GM18867 (cell line): ENCODE results near the gene COPS3.

Experiments used
- ATAC-seq: cut with Tn5 transposase; IDR thresholded peaks from one replicate; pipeline ENCODE4 v1.9.1; 2021; ENCODE audit warnings: mild to moderate bottlenecking, moderate library complexity; ENCODE audit not compliant: unreplicated experiment

The COPS3 gene

DNA sequence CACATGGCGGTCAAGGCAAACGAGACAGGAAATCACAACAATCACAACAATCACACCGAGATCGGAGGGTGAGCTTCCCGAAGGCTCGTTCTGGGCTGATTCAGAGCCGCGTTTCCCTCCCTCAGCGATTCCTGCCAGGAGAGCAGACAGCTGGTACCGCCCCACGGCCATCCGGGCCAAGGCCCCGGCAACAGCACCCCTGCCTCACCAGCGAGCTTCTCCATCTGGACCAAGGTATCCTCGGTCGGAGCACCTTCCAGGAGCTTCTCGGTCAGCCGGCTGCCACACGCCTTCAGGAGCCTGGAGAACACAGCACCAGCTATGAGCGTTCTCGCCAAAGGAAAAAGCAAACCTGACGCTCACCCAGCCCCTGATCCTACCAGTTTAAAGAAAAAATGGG is 59.7 kb downstream of the COPS3 start:
- ATAC-seq, result no peak

DNA sequence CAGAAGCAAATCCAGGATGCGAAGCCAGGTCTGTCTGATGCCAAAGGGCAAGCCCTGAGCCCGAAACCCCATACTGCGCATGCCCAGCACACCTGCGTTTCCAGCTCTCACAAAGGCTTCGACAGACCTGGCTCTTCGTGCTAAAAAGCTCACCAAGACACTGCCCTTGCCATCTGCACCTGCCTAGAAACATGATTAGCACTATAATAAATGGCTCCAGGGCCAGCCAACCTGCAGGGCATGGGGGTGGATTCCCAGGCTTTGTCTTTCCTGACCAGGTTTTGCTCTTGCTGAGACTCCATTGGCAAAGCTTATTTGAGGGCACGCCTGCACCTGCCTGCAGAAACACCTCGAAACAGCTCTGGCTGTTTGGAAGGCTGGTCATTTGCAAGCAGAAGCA is 60.5 kb downstream of the COPS3 start:
- no peak for ATAC-seq

- ATAC-seq, result no peak
Observed at GRCh38 chr17:17217995-17218394, 63.1 kb downstream of the COPS3 start.

GRCh38 chr17:17216776-17217175 is 64.3 kb downstream of the COPS3 start:
- ATAC-seq, result no peak

GRCh38 chr17:17216236-17216635 is 64.8 kb downstream of the COPS3 start:
- ATAC-seq, result no peak

DNA sequence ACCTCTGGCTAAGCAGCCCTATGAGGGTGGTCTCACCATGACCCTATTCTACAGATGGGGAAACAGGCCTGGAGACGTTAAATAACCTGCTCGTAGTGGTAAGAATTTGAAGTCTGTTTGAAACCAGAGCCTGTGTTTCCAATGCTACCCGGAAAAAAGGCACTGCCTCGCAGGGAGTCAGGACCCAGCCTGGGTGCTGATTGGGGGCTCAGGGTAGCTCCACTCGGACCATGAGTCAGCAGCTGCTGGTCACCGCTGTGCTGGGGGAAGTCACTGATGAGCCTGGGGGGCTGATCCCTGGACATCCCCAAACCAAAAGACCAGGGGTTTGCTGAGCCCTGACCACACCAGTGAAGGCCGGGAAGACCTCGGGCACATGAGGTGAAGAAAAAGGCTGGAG is 65.5 kb downstream of the COPS3 start:
- no peak for ATAC-seq

DNA sequence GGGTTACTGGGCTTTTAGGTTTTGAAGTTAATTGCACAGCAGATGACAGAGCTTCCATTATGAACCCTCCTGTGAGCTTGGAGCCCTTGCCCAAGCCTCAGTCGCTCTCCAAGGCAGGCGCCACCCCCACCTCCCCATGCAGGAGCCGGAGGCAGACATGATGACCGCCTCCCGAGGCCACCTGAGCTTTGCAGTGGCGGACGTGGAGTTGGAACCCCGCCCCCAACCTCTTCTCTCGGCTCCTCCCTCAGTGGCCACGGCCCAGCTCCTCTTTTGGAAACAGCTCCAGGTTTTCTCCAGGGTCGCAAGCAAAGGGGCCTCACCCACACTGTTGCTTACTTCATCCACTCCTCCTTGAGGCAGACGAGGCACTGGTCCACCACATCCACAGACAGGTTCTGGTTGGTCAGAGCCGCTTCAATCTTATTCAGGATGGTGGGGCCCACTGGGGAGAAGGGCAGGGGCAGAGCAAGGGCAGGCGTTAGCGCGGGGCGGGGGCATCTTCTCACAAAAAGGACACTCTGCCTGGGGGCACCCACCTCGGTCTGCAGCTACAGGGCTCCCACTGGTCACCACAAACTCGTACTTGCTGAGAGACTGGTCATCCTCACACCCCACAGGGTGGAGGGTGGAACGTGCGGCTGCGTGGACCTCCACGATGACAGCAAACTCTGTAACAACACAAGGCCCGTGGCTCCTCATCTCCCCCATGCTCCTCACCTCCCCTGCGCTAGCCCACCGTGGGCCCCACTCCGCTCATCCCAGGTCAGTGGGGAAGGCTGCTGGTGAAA is 66.2 kb downstream of the COPS3 start:
- ATAC-seq, result no peak

- ATAC-seq, result no peak
Observed at GRCh38 chr17:17213775-17214174, 67.3 kb downstream of the COPS3 start.

- ATAC-seq, result no peak
Observed at GRCh38 chr17:17207998-17208397, 73.0 kb downstream of the COPS3 start.

GRCh38 chr17:17206913-17207335 is 74.1 kb downstream of the COPS3 start:
- no peak for ATAC-seq

DNA sequence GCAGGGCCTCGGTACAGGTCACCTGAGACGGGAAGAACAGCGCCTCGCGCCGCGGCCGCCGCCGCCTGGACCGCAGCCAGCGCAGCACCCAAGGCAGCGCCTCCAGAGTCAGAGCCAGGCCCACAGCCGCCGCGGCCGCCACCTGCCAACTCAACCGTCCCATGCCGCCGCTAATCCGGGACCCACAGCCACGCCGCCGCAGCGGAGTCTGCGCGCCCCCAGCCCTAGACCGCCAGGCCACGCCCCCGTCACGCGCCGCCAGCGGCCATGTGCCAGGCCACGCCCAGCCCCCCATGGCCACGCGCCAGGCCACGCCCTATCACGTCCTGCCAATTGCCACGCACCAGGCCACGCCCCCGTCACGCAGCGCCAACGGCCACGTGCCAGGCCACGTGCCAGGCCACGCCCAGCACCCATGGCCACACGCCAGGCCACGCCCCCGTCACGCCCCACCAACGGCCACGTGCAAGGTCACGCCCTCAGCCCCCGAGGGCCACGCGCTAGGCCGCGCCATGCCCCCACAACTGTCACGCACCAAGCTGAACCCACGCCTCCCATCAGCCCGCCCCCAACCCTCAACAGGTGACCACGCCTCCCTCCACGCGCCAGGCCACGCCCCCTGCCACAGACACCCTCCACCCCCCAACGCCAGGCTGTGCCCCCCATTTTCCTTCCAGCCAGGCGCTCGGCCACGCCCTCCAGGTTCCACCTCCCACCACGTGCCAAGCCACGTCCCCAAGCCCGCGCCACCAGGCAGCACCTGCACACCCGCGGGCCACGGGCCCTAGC is 74.7 kb downstream of the COPS3 start, which contains the start of gene PLD6:
Gene PLD6, minus strand, starts transcription at position 210 of the 789 bp plus-strand sequence. Its CDS starts 47 bp downstream, at position 163.
- peak; percentile 68 for ATAC-seq

GRCh38 chr17:17205368-17206123 is 75.5 kb downstream of the COPS3 start:
- peak; percentile 34 for ATAC-seq

GRCh38 chr17:17204635-17205231 is 76.3 kb downstream of the COPS3 start:
- no peak for ATAC-seq

DNA sequence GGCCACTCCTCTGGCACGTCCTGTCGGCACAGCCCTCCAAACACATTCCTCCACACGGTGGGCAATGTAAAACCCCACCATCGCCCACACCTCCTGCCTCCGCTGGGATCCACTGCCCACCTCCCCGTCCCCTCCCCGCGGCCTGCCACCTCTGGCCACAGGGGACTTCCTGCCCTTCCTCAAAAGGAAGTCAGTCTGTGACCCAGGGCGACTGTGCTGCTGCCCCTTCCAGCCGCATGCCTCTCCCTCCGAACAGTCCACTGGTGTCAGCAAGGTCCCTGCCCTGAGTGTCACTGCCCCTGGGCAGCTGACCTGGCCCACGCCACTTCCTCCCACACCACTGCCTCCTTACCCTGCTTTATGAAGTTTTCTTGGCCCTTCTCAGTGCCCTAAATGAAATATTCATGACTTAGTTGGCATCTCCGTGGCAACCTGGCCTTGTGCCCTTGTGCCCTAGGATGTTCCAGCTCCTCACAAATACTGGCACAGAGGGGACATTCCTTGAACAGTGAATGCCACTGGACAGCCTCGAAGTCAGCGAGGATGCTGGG is 76.9 kb downstream of the COPS3 start:
- no peak for ATAC-seq

- ATAC-seq, result no peak
Observed at GRCh38 chr17:17203173-17203730, 77.8 kb downstream of the COPS3 start.

DNA sequence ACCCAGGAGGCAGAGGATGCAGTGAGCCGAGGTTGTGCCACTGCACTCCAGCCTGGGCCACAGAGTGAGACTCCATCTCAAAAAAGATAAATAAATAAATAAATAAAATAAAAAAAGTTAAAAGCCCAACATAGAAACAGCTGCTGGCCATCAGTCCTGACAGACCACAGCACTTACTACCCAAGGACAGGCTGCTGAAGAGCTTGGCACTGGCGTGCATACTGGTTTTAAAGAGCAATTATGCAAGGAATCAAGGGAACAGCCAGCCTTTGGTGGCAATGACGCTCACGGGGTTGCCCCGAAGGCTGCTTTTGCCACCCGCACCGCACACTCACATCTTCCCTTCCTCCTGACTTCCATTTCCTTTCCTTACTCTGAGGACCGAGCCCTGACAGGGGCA is 79.1 kb downstream of the COPS3 start:
- ATAC-seq, result no peak

- ATAC-seq, result no peak
Observed at GRCh38 chr17:17201271-17201670, 79.8 kb downstream of the COPS3 start.

DNA sequence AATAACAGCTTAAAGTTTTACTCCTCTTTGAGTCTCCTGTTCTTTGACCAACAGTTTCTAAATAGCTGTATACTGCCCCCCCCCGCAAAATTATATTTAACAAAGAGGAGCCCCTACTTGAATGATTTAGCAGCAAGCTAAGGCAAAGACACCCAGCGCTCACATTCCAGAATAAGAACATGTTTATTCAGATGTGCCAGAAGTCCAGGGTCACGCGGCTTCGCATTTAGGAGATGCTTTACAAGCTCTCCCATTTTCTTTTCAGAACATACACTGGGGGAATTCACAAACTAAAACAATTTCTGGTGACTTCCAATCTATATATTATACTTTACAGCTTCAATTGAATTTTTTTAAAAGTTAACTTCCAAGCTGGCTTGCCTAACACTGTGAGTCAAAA is 80.2 kb downstream of the COPS3 start:
- ATAC-seq, result no peak

DNA sequence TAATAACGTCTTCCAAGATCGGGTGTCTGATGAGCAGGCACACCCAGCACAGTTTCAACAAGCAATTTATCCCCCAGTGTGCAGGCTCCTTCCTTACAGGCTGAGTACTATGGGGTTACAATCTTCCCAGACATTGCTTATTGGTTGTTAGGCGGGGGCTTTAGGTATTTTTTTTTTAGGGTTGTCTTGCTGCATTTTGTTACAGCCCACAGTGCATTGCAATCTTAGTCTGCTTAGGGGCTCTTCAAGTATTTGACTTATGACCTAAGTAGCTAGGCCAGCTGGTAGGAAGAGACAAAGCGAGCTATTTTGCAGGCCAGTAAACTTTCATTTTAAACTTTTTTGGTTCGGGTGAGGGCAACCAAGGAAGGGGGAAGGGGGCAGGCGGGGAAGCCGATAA is 80.7 kb downstream of the COPS3 start:
- ATAC-seq, result no peak

DNA sequence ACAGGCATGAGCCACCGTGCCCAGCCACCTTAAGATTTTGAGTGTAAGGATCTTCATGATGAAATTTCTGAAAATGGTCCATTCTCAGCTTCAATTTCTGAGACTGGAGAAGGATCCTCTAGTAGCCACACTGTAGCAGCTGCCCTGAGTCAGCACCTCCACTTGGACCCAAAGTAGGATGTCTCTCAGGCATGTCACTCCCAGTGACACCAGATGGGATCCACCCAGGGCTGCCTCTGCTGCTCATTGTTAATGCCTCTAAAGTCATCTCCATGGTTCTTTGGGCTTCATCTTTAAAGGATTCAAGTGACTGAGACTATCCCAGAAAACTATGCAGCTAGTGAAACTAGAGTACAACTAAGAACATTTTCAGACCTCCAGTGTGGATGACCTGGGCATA is 82.8 kb downstream of the COPS3 start:
- ATAC-seq, result no peak
